GM12865 (cell line): ENCODE measurements around the gene FRA10AC1.

Experiments
- DNase-seq: peaks from one replicate; pipeline ENCODE4 v3.0.0; 2010; ENCODE audit warnings: low read depth
- H3K4me3 ChIP-seq: 2 replicates; pipeline ENCODE4 v1.5.1; 2011; ENCODE audit warnings: mild to moderate bottlenecking, low read depth, low read length, control low read depth
- CTCF ChIP-seq: IDR thresholded peaks from 2 replicates; pipeline ENCODE4 v1.5.1; 2011; ENCODE audit warnings: low read length, control low read depth, low read depth, inconsistent platforms; ENCODE audit not compliant: insufficient read depth; ENCODE audit errors: missing control alignments

The FRA10AC1 gene

DNA sequence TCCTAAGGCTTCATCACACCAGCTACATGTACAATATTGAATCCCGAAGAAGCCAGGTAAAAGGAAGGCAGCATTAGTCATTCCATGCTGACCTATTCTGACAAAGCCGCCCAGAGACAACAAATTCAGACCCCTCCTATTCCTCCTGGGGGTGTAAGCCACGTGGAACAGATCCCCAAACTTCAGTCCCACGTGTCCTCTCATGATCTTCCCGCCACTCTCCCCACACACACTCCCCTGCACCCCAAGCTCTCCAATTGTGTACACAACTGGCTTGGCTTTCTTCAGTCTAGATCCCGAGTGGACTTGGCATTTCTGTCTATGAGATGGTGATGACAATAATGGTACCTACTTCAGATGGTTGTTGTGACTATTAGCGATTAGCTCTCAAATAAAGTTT is 81.5 kb downstream of the FRA10AC1 start:
- no peak overlapping the region for H3K4me3 ChIP-seq
- DNase-seq = no peak
- TF ChIP-seq CTCF = no peak
